PC-9 (cell line): Measurements from ENCODE around the gene S100A8. TPM values are rescaled to one million over a fixed set of nuclear protein-coding genes. Genes with fewer than 3 reads are reported as not detected.

Source experiments
- BruUV-seq: library from RNA; stranded (reverse); fragments of 400-500 nt; replicated peaks from 2 replicates; lab custom pipeline; 2021; lab: Mats Ljungman, UMichigan
- CTCF ChIA-PET: fragments of 300-600 bp; sonication (Branson Sonifier 250); formaldehyde crosslinking; loops from one replicate; lab custom pipeline; 2022; ENCODE audit warnings: antibody characterized with exemption; lab: Charles Lee
- POLR2A ChIA-PET: fragments of 300-600 bp; sonication (Branson Sonifier 250); formaldehyde crosslinking; loops from one replicate; lab custom pipeline; 2022; ENCODE audit warnings: antibody characterized with exemption; ENCODE audit not compliant: unreplicated experiment; lab: Charles Lee
- DNase-seq, 2 experiments: peaks; one replicate each; pipeline versions ENCODE4 v3.0.0 to v3.0.0-alpha.2; 2015 to 2022; ENCODE audit warnings: mixed read lengths in 1 of 2
- H2AFZ ChIP-seq: fragments of 200-600 bp; sonication (generic); 2 replicates; pipeline ENCODE4 v1.8.1; 2017; ENCODE audit warnings: antibody characterized with exemption
- H3F3A ChIP-seq: fragments of 200-600 bp; sonication (generic); 2 replicates; pipeline ENCODE4 v1.8.1; 2017; ENCODE audit warnings: antibody characterized with exemption, mild to moderate bottlenecking, low read depth; ENCODE audit not compliant: insufficient read depth
- H3K27ac ChIP-seq: fragments of 200-600 bp; sonication (generic); 2 replicates; pipeline ENCODE4 v1.6.1; 2016; ENCODE audit warnings: mixed run types
- H3K27me3 ChIP-seq: fragments of 200-600 bp; sonication (generic); 2 replicates; pipeline ENCODE4 v1.6.1; 2016; ENCODE audit warnings: low read depth, mixed run types; ENCODE audit not compliant: insufficient read depth
- H3K36me3 ChIP-seq: fragments of 200-600 bp; sonication (generic); 2 replicates; pipeline ENCODE4 v1.6.1; 2016; ENCODE audit warnings: low read depth, mixed run types
- H3K4me1 ChIP-seq: fragments of 200-600 bp; sonication (generic); replicated peaks from 2 replicates; pipeline ENCODE4 v1.6.1; 2016; ENCODE audit warnings: mixed run types; ENCODE audit not compliant: insufficient read depth
- H3K4me2 ChIP-seq: fragments of 200-600 bp; sonication (generic); 2 replicates; pipeline ENCODE4 v1.6.1; 2017; ENCODE audit warnings: mixed run types
- H3K4me3 ChIP-seq: fragments of 200-600 bp; sonication (generic); 2 replicates; pipeline ENCODE4 v1.6.1; 2016; ENCODE audit warnings: mixed run types
- H3K79me2 ChIP-seq: fragments of 200-600 bp; sonication (generic); 2 replicates; pipeline ENCODE4 v1.6.1; 2017; ENCODE audit warnings: low read depth, mixed run types
- H3K9me2 ChIP-seq: fragments of 200-600 bp; sonication (generic); 2 replicates; pipeline ENCODE4 v1.8.1; 2017; ENCODE audit warnings: mild to moderate bottlenecking; ENCODE audit not compliant: insufficient read depth
- H3K9me3 ChIP-seq: fragments of 200-600 bp; sonication (generic); 2 replicates; pipeline ENCODE4 v1.8.1; 2016; ENCODE audit warnings: low read depth; ENCODE audit not compliant: insufficient read depth
- H4K20me1 ChIP-seq: fragments of 200-600 bp; sonication (generic); 2 replicates; pipeline ENCODE4 v1.8.1; 2017; ENCODE audit not compliant: insufficient read depth
- EZH2 ChIP-seq: fragments of 200-600 bp; sonication (generic); IDR thresholded peaks from 2 replicates; pipeline ENCODE4 v1.8.0; 2017; ENCODE audit warnings: antibody characterized with exemption, low read depth
- intact Hi-C: fragments of 100-400 bp; cut with micrococcal nuclease; formaldehyde crosslinking; loops from one replicate; pipeline ENCODE4 v1.10.0; 2022; ENCODE audit not compliant: unreplicated experiment
- total RNA-seq: library from RNA; stranded (reverse); gene quantifications from 2 replicates; pipeline ENCODE4 v1.2.3, GENCODE V29; 2021
- TF ChIP-seq, protein P1 (sequence below): fragments of 200-600 bp; sonication (generic); conservative IDR thresholded peaks from 2 replicates; pipeline ENCODE4 v1.6.1; 2017; ENCODE audit warnings: mixed run types, antibody characterized with exemption, mild to moderate bottlenecking, moderate library complexity

The S100A8 gene
- total RNA-seq, 1 experiment from 2014 or later = not detected

DNA sequence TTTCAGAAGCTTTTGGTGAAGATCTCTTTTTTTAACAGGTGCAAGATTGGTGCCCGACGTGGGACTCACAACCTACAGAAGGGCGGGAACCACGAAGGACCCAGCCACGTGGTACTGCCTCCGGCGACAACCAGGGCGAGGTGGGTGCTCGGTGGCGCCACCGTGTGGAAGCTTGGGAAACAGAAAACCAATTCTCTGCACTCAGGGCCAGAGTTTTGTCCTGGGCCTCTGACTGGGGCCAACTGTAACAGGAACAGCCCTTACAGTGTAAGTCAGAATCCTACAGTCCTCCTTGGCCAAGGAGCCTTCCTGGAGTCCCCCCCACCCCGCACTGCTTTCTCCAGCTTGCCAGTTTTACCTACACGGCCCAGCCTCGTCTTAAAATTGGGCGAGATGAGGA, 13.9 kb upstream of the S100A8 start:
- TF ChIP-seq EZH2 = no peak
- TF ChIP-seq, protein P1, sequence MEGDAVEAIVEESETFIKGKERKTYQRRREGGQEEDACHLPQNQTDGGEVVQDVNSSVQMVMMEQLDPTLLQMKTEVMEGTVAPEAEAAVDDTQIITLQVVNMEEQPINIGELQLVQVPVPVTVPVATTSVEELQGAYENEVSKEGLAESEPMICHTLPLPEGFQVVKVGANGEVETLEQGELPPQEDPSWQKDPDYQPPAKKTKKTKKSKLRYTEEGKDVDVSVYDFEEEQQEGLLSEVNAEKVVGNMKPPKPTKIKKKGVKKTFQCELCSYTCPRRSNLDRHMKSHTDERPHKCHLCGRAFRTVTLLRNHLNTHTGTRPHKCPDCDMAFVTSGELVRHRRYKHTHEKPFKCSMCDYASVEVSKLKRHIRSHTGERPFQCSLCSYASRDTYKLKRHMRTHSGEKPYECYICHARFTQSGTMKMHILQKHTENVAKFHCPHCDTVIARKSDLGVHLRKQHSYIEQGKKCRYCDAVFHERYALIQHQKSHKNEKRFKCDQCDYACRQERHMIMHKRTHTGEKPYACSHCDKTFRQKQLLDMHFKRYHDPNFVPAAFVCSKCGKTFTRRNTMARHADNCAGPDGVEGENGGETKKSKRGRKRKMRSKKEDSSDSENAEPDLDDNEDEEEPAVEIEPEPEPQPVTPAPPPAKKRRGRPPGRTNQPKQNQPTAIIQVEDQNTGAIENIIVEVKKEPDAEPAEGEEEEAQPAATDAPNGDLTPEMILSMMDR = peak; percentile 78
- no peak overlapping the region for H3K4me2 ChIP-seq
- intact Hi-C loops = loop anchor here (2.0 kb wide), 1 partner anchor 52 kb away; no protein-coding TSS in a partner anchor
- POLR2A ChIA-PET = no interaction called here
- H4K20me1 ChIP-seq = no peaks in the 10 kb centered on the region
- no peaks in the 10 kb centered on the region for H3K9me3 ChIP-seq
- no peak overlapping the region for H3K4me3 ChIP-seq
- no peak overlapping the region for H2AFZ ChIP-seq
- DNase-seq = peak in 1 of 2 experiments; percentile 24
- H3K27ac ChIP-seq = no peak overlapping the region
- no peaks in the 10 kb centered on the region for H3F3A ChIP-seq
- peaks cover 14% of the 10 kb centered on the region; the same call in 1 of the 2 replicates for H3K27me3 ChIP-seq
- no TSS peak for BruUV-seq
- no peaks in the 10 kb centered on the region for H3K79me2 ChIP-seq
- no peaks in the 10 kb centered on the region for H3K4me1 ChIP-seq
- no peaks in the 10 kb centered on the region for H3K9me2 ChIP-seq
- CTCF ChIA-PET = interaction anchor here (0.7 to 1.2 kb wide), 2 partner anchors 48 to 100 kb away, joined by 3 read pairs; no protein-coding TSS in a partner anchor
- H3K36me3 ChIP-seq = no peaks in the 10 kb centered on the region

DNA sequence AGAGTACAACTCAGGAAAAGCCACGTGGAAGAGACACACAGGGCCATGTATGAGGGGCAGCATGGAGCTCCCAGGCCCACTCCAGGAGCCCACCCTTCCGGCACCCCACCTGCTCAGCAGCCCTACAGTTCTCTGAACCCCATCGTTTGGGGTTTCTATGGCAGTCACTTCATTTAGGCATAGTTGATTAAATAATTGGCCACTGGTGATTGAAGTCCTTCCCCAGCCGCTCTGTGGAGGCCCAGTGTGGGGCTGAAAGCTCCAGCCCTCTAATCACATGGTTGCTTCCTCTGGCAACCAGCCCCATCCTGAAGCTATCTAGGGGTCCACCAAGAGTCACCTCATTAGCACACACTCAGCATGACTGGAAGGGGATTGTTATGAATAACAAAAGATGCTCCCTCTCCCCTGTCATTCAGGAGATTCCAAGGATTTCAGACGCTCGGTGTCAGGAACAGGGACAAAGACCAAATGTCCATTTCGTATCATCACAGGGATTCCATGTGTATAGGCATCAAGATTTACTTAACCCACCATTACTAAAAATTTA, 13.3 kb upstream of the S100A8 start:
- H3K4me2 ChIP-seq = no peak overlapping the region
- no peaks in the 10 kb centered on the region for H4K20me1 ChIP-seq
- no TSS peak for BruUV-seq
- H3K4me3 ChIP-seq = no peak overlapping the region
- TF ChIP-seq EZH2 = no peak
- TF ChIP-seq, protein P1 = no peak
- peaks cover 8% of the 10 kb centered on the region; the same call in 1 of the 2 replicates for H3K27me3 ChIP-seq
- H3K9me3 ChIP-seq = no peaks in the 10 kb centered on the region
- H2AFZ ChIP-seq = no peak overlapping the region
- ChIA-PET CTCF (interaction anchor here (0.7 to 1.2 kb wide), 2 partner anchors 48 to 101 kb away, joined by 3 read pairs; no protein-coding TSS in a partner anchor), POLR2A (no interaction called here)
- H3K79me2 ChIP-seq = no peaks in the 10 kb centered on the region
- H3K36me3 ChIP-seq = no peaks in the 10 kb centered on the region
- no peaks in the 10 kb centered on the region for H3K9me2 ChIP-seq
- no peaks in the 10 kb centered on the region for H3F3A ChIP-seq
- intact Hi-C loops = loop anchor here (2.0 kb wide), 1 partner anchor 51 kb away; no protein-coding TSS in a partner anchor
- no peak overlapping the region for H3K27ac ChIP-seq
- H3K4me1 ChIP-seq = no peaks in the 10 kb centered on the region
- no peak for DNase-seq

DNA sequence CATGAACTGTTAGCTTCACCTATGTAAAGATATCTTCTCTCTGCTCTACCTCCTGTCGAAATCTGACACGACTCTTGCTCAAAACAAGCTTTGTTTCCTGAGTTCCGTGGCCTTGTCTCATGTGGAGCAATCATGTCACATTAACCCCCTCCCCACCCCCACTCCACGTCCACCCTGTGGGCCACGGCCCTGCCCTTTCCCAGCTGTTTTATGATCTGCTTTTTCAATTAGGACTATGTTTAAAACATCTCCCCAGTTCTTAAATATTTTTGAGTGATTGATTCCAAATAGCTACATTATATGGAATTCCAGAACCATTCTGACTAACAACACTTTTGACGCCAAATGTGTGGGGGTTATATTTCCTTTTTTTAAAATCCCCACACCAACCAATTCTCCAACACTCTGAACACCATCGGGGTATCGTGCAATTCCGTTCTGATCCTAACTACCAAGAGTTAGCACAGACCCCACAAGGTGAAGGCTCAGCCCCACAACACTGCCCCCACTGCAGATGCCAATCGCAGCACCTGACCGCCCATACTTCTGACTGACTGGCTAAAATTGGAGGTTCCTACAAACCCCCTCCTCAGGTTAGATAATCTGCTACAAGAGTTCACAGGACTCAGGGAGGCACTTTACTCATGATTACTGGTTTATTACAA, 12.7 kb upstream of the S100A8 start:
- Histone ChIP-seq H3K4me3 (no peak overlapping the region), H2AFZ (no peak overlapping the region), H3K4me2 (no peak overlapping the region), H4K20me1 (no peaks in the 10 kb centered on the region), H3K9me3 (no peaks in the 10 kb centered on the region), H3F3A (no peaks in the 10 kb centered on the region), H3K27me3 (peaks cover 5% of the 10 kb centered on the region; the same call in 1 of the 2 replicates), H3K4me1 (no peaks in the 10 kb centered on the region), H3K79me2 (no peaks in the 10 kb centered on the region), H3K36me3 (no peaks in the 10 kb centered on the region), H3K9me2 (no peaks in the 10 kb centered on the region), H3K27ac (no peak overlapping the region)
- TF ChIP-seq, protein P1 = no peak
- no peak for TF ChIP-seq EZH2
- ChIA-PET POLR2A (no interaction called here), CTCF (interaction anchor here (1.2 kb wide), 1 partner anchor 102 kb away, joined by 3 read pairs; no protein-coding TSS in a partner anchor)
- BruUV-seq = no TSS peak
- intact Hi-C loops = loop anchor here (2.0 kb wide), 1 partner anchor 51 kb away; no protein-coding TSS in a partner anchor
- DNase-seq = no peak
